A549 (cell line): Measurements from ENCODE around the gene COQ9. TPM values are rescaled to one million over a fixed set of nuclear protein-coding genes. Genes with fewer than 3 reads are reported as not detected.
"Not testable (repeated sequence)": the region's sequence is repeated elsewhere in the genome, so short reads cannot be mapped to it uniquely, and the experiment has no call there.

Experiments used
- ATAC-seq, 2 experiments: fragments of 200-7000 bp in 1 of 2; fragments of >200 bp in 1 of 2; cut with Nextera tagmentation in 1 of 2; cut with Tn5 transposase in 1 of 2; 3 replicates each; pipeline versions ENCODE4 v1.8.0 to v1.9.1; 2018 to 2020; ENCODE audit warnings: mild to moderate bottlenecking in 1 of 2, moderate library complexity in 1 of 2
- CTCF ChIA-PET: fragments of 300-600 bp; sonication (Branson Sonifier 250); formaldehyde crosslinking; extraction: SDS; loops from one replicate; lab custom pipeline; 2021; ENCODE audit warnings: antibody characterized with exemption, inconsistent platforms; lab: Yijun Ruan, JAX
- POLR2A ChIA-PET: fragments of 350-600 bp; formaldehyde crosslinking; extraction: SDS; loops from one replicate; lab custom pipeline; 2021; ENCODE audit warnings: antibody characterized with exemption, inconsistent platforms; lab: Yijun Ruan, JAX
- DNase-seq, 2 experiments: peaks; one replicate each; pipeline versions ENCODE4 v3.0.0 to v3.0.0-alpha.2; 2011 to 2016; ENCODE audit warnings: low read depth in 1 of 2, low spot score in 1 of 2
- FAIRE-seq: peaks from 2 replicates; lab custom pipeline; 2011; peaks lifted over from hg19 to GRCh38; lab: Jason Lieb, UNC
- H3K27ac ChIP-seq, 2 experiments: fragments of >200 bp; sonication (Bioruptor Twin); formaldehyde crosslinking; 3 replicates each; pipeline ENCODE4 v1.5.1; 2016 to 2017
- H3K4me1 ChIP-seq: fragments of >200 bp; sonication (Bioruptor Twin); formaldehyde crosslinking; 3 replicates; pipeline ENCODE4 v1.6.1; 2016
- H3K4me2 ChIP-seq: fragments of >200 bp; sonication (Bioruptor Twin); formaldehyde crosslinking; 3 replicates; pipeline ENCODE4 v1.6.1; 2016
- H3K4me3 ChIP-seq: fragments of >200 bp; sonication (Bioruptor Twin); formaldehyde crosslinking; 3 replicates; pipeline ENCODE4 v1.5.1; 2016
- H3K9me3 ChIP-seq: fragments of >200 bp; sonication (Bioruptor Twin); formaldehyde crosslinking; 3 replicates; pipeline ENCODE4 v1.6.1; 2016
- CBX8 ChIP-seq: fragments of 200-600 bp; sonication (generic); IDR thresholded peaks from 2 replicates; pipeline ENCODE4 v1.6.1; 2016
- CHD2 ChIP-seq: fragments of 150-350 bp; IDR thresholded peaks from 2 replicates; pipeline ENCODE4 v1.6.1; 2014; ENCODE audit warnings: low read length; ENCODE audit not compliant: partially characterized antibody
- CHD4 ChIP-seq: fragments of 200-600 bp; sonication (generic); IDR thresholded peaks from 2 replicates; pipeline ENCODE4 v1.6.1; 2016; ENCODE audit warnings: antibody characterized with exemption, mild to moderate bottlenecking, borderline replicate concordance
- CTCF ChIP-seq: fragments of >200 bp; sonication (Bioruptor Twin); formaldehyde crosslinking; IDR thresholded peaks from 3 replicates; pipeline ENCODE4 v1.5.1; 2016
- EHF ChIP-seq: fragments of 250-450 bp; sonication (Bioruptor Pico); IDR thresholded peaks from 2 replicates; pipeline ENCODE4 v1.5.0; 2020; ENCODE audit warnings: mild to moderate bottlenecking
- EHMT2 ChIP-seq: fragments of 200-600 bp; sonication (generic); IDR thresholded peaks from 2 replicates; pipeline ENCODE4 v1.6.1; 2016; ENCODE audit warnings: antibody characterized with exemption, low read depth, mild to moderate bottlenecking, moderate library complexity
- ESRRA ChIP-seq: fragments of 150-350 bp; IDR thresholded peaks from 2 replicates; pipeline ENCODE4 v1.6.1; 2014; ENCODE audit warnings: mild to moderate bottlenecking, low read length, borderline replicate concordance
- HEYL ChIP-seq: fragments of 250-450 bp; sonication (Bioruptor Pico); IDR thresholded peaks from 2 replicates; pipeline ENCODE4 v1.8.0; 2021; ENCODE audit warnings: mild to moderate bottlenecking, moderate library complexity
- HOXB13 ChIP-seq: fragments of 250-450 bp; sonication (Bioruptor Pico); IDR thresholded peaks from 2 replicates; pipeline ENCODE4 v1.5.0; 2020; ENCODE audit warnings: low read depth, mild to moderate bottlenecking, moderate library complexity
- JUN ChIP-seq, 2 experiments: fragments of >200 bp; sonication (Bioruptor Twin); formaldehyde crosslinking; IDR thresholded peaks; 2 replicates in 1 of 2; 3 replicates in 1 of 2; pipeline ENCODE4 v1.6.1; 2016 to 2017
- KDM5A ChIP-seq: fragments of 200-600 bp; sonication (generic); IDR thresholded peaks from 2 replicates; pipeline ENCODE4 v1.6.1; 2016; ENCODE audit warnings: antibody characterized with exemption, mild to moderate bottlenecking
- PBX3 ChIP-seq: IDR thresholded peaks from 2 replicates; pipeline ENCODE4 v1.6.1; 2012
- REST ChIP-seq: fragments of 200-600 bp; sonication (generic); IDR thresholded peaks from 2 replicates; pipeline ENCODE4 v1.6.1; 2016; ENCODE audit warnings: antibody characterized with exemption, mild to moderate bottlenecking, moderate library complexity
- RNF2 ChIP-seq: fragments of 200-600 bp; sonication (generic); IDR thresholded peaks from 2 replicates; pipeline ENCODE4 v1.6.1; 2016; ENCODE audit warnings: low read depth, mild to moderate bottlenecking, antibody characterized with exemption, moderate library complexity, borderline replicate concordance
- SREBF2 ChIP-seq: fragments of 450-650 bp; IDR thresholded peaks from 2 replicates; pipeline ENCODE4 v1.6.1; 2014; ENCODE audit warnings: mild to moderate bottlenecking, moderate library complexity
- TFCP2L1 ChIP-seq: fragments of 250-450 bp; sonication (Bioruptor Pico); IDR thresholded peaks from 2 replicates; pipeline ENCODE4 v1.5.0; 2021; ENCODE audit warnings: mild to moderate bottlenecking
- ZNF302 ChIP-seq: fragments of 250-450 bp; sonication (Bioruptor Pico); IDR thresholded peaks from 2 replicates; pipeline ENCODE4 v1.9.0; 2021; ENCODE audit warnings: inconsistent platforms, mild to moderate bottlenecking, moderate library complexity
- WGBS: methylation state at CpG from one replicate; pipeline ENCODE4 v1.1.6; 2017; ENCODE audit errors: missing lambda C conversion rate; 5-methylcytosine and 5-hydroxymethylcytosine counted together
- polyA plus RNA-seq, 4 experiments: library from polyadenylated mRNA; depleted of rRNA in 3 of 4; stranded (reverse); fragments of >200 nt; fragmentation: RNase III in 1 of 4; extraction: RNeasy Plus Mini Kit Qiagen cat#74134 plus additional on column Dnase treatment in 1 of 4; gene quantifications; 2 replicates in 3 of 4; 3 replicates in 1 of 4; pipeline ENCODE4 v1.2.3, GENCODE V29; 2011 to 2017

Gene COQ9
- polyA plus RNA-seq, 2 of the 4 experiments (the other 2 are of a cell fraction) = 47.2 to 109 TPM

- no peak for TF ChIP-seq CTCF
- peak; percentile 83 for TF ChIP-seq KDM5A
- 0 out of 2 replicates have a peak, but pooled peaks have one; percentile 37 for TF ChIP-seq ESRRA
- TF ChIP-seq HEYL (CRISPR knock-in tag) = no peak
- peak; percentile 30; the same call in 1 of the 2 replicates for TF ChIP-seq PBX3
- TF ChIP-seq SREBF2 = no peak
- no peak for TF ChIP-seq RNF2
- TF ChIP-seq CHD4 = no peak
- peak; percentile 99 for TF ChIP-seq CHD2
- TF ChIP-seq REST = peak; percentile 99
- TF ChIP-seq ZNF302 = no peak
- TF ChIP-seq TFCP2L1 (CRISPR knock-in tag) = no peak
- TF ChIP-seq HOXB13 = no peak
- TF ChIP-seq CBX8 = no peak
- TF ChIP-seq JUN (IDR thresholded peaks at IDR 0.05) = peak; percentile 60 to 97
- TF ChIP-seq EHF = no peak
- TF ChIP-seq EHMT2 = no peak
Measured at GRCh38 chr16:57447186-57447962, at the start of gene COQ9, which contains the start of gene CIAPIN1 (continued).

- ATAC-seq, FAIRE-seq, H3K4me2 ChIP-seq, H3K4me3 ChIP-seq, DNase-seq, H3K9me3 ChIP-seq, H3K27ac ChIP-seq, H3K4me1 ChIP-seq, POLR2A ChIA-PET: not testable (repeated sequence)
- CTCF ChIA-PET = interaction anchor here (4.3 to 5.7 kb wide), 2 partner anchors 20 to 96 kb away, joined by 16 to 55 read pairs; no protein-coding TSS in a partner anchor
- 71% methylated on average over 4 of the region's 4 CpGs for WGBS
Measured at GRCh38 chr16:57397493-57397892, 49.8 kb upstream of the COQ9 start.
